ENCODE data around the gene ACBD3. TPM values are rescaled to one million over a fixed set of nuclear protein-coding genes. Genes with fewer than 3 reads are reported as not detected.

The ACBD3 gene
- polyA plus RNA-seq, 1 of the 3 experiments (the other 2 are of a cell fraction), result 17.8 TPM

- H3K27ac ChIP-seq (ENCODE audit: low read depth in 2 of 2, low read length in 1 of 2), result peak overlapping the region; percentile 78 to 88
- TF ChIP-seq GABPA (IDR thresholded peaks at IDR 0.05; ENCODE audit: low read depth), result no peak
- TF ChIP-seq NRF1 (IDR thresholded peaks at IDR 0.05; ENCODE audit: low read depth, low read length), result no peak
- no peak for TF ChIP-seq YY1 (IDR thresholded peaks at IDR 0.05; ENCODE audit: low read depth)
- no peak for TF ChIP-seq REST (IDR thresholded peaks at IDR 0.05; ENCODE audit: low read depth, low read length)
- no peaks in the 10 kb centered on the region for H3K9me2 ChIP-seq
- H3K4me1 ChIP-seq (ENCODE audit: control insufficient read depth in 1 of 2, insufficient read depth in 2 of 2, low read depth in 1 of 2, low read length in 1 of 2), result peaks cover 0 to 12% of the 10 kb centered on the region in 2 experiments; a peak in 3 of 4 replicates
- no peaks in the 10 kb centered on the region for H3K9me3 ChIP-seq
- H3F3A ChIP-seq (replicated peaks; ENCODE audit: insufficient read depth), result peaks cover 12% of the 10 kb centered on the region
- H3K4me2 ChIP-seq, result peak overlapping the region; percentile 86
- no peak for DNase-seq
- H2AFZ ChIP-seq (ENCODE audit: low read depth), result peak overlapping the region; percentile 97
- no peaks in the 10 kb centered on the region for H3K27me3 ChIP-seq (ENCODE audit: insufficient read depth)
- peaks cover 6 to 21% of the 10 kb centered on the region in 2 experiments for H3K36me3 ChIP-seq (replicated peaks in 1 of 2; ENCODE audit: control insufficient read depth in 1 of 2, insufficient read depth in 2 of 2, low read length in 1 of 2)
- WGBS (ENCODE audit: low lambda C conversion rate), result 3% methylated on average over 7 of the region's 10 CpGs
- H3K4me3 ChIP-seq (ENCODE audit: low read depth in 2 of 2, low read length in 1 of 2), result peak overlapping the region; percentile 71 to 82
- peaks cover 34% of the 10 kb centered on the region for H4K20me1 ChIP-seq (ENCODE audit: insufficient read depth)
- H3K79me2 ChIP-seq (ENCODE audit: insufficient read depth), result peaks cover 49% of the 10 kb centered on the region
- CTCF ChIA-PET, result interaction anchor here (1.1 to 1.2 kb wide), 2 partner anchors 10 to 61 kb away, joined by 5 to 6 read pairs; no protein-coding TSS in a partner anchor
- POLR2A ChIA-PET, result no interaction called here
- H3K9ac ChIP-seq, result peak overlapping the region; percentile 77
Observed at GRCh38 chr1:226187019-226187322, 430 bp upstream of the ACBD3 start.

- Histone ChIP-seq H3K4me3 (ENCODE audit: low read depth in 2 of 2, low read length in 1 of 2) (peak overlapping the region; percentile 71 to 82), H2AFZ (ENCODE audit: low read depth) (no peak overlapping the region), H3K4me1 (ENCODE audit: control insufficient read depth in 1 of 2, insufficient read depth in 2 of 2, low read depth in 1 of 2, low read length in 1 of 2) (peaks cover 0 to 12% of the 10 kb centered on the region in 2 experiments; a peak in 3 of 4 replicates), H3K9me3 (no peaks in the 10 kb centered on the region), H3K27me3 (ENCODE audit: insufficient read depth) (no peaks in the 10 kb centered on the region), H3K4me2 (peak overlapping the region; percentile 86), H3K9me2 (no peaks in the 10 kb centered on the region), H3K27ac (ENCODE audit: low read depth in 2 of 2, low read length in 1 of 2) (peak overlapping the region; percentile 78 to 88; a peak in 2 of 4 replicates), H3K9ac (peak overlapping the region; percentile 77), H4K20me1 (ENCODE audit: insufficient read depth) (peaks cover 50% of the 10 kb centered on the region), H3F3A (replicated peaks; ENCODE audit: insufficient read depth) (peaks cover 12% of the 10 kb centered on the region), H3K79me2 (ENCODE audit: insufficient read depth) (peaks cover 64% of the 10 kb centered on the region), H3K36me3 (replicated peaks in 1 of 2; ENCODE audit: control insufficient read depth in 1 of 2, insufficient read depth in 2 of 2, low read length in 1 of 2) (peaks cover 13 to 26% of the 10 kb centered on the region in 2 experiments)
- POLR2A ChIA-PET, result interaction anchor here (1.1 kb wide), 1 partner anchor 12 kb away, joined by 4 read pairs; no protein-coding TSS in a partner anchor
- DNase-seq, result no peak
- WGBS (ENCODE audit: low lambda C conversion rate), result 32% methylated on average over 14 of the region's 14 CpGs
- TF ChIP-seq JUND (IDR thresholded peaks at IDR 0.05), result no peak
- TF ChIP-seq FOSL2 (IDR thresholded peaks at IDR 0.05; ENCODE audit: borderline replicate concordance, low read depth), result 0 out of 2 replicates have a peak, but pooled peaks have one; percentile 13
- CTCF ChIA-PET, result interaction anchor here (0.6 to 7.1 kb wide), 6 partner anchors 12 to 148 kb away, joined by 3 to 48 read pairs (median 4); no protein-coding TSS in a partner anchor
Observed at GRCh38 chr1:226185141-226186036, 1.2 kb downstream of the ACBD3 start.
